Activated naive CD4-positive, alpha-beta T cell treated with anti-CD3 and anti-CD28 coated beads, Interleukin-2, amount 50 U/mL, for 24 hours (primary cell): ENCODE data around the gene KMT2D.

Experiments used
- H3K27ac Mint-ChIP-seq: one replicate; pipeline ENCODE4 v1.8.0; 2021; ENCODE audit warnings: mild to moderate bottlenecking, mixed read lengths
- H3K27me3 Mint-ChIP-seq: one replicate; pipeline ENCODE4 v1.8.0; 2021; ENCODE audit warnings: mixed read lengths
- H3K36me3 Mint-ChIP-seq: one replicate; pipeline ENCODE4 v1.8.0; 2021; ENCODE audit warnings: mixed read lengths
- H3K4me1 Mint-ChIP-seq: one replicate; pipeline ENCODE4 v1.8.0; 2021; ENCODE audit warnings: mixed read lengths
- H3K4me3 Mint-ChIP-seq: one replicate; pipeline ENCODE4 v1.8.0; 2021; ENCODE audit warnings: mild to moderate bottlenecking, mixed read lengths
- H3K9me3 Mint-ChIP-seq: one replicate; pipeline ENCODE4 v1.8.0; 2021; ENCODE audit warnings: mixed read lengths

KMT2D gene

GRCh38 chr12:49060237-49061156, at the start of gene KMT2D:
Gene KMT2D (minus strand): TSS chr12:49060794. CDS start chr12:49055324, 5,470 bp downstream.
- H3K9me3 Mint-ChIP-seq = no peaks in the 10 kb centered on the region
- no peaks in the 10 kb centered on the region for H3K27me3 Mint-ChIP-seq
- peak within 1 kb of the TSS; percentile 99 for H3K27ac Mint-ChIP-seq
- peak within 1 kb of the TSS; percentile 97 for H3K4me3 Mint-ChIP-seq
- peaks cover 5% of the 10 kb centered on the region for H3K36me3 Mint-ChIP-seq
- H3K4me1 Mint-ChIP-seq = peaks cover 50% of the 10 kb centered on the region

GRCh38 chr12:49109641-49110463, 49.3 kb upstream of the KMT2D start:
- H3K36me3 Mint-ChIP-seq = no peaks in the 10 kb centered on the region
- H3K27ac Mint-ChIP-seq = peak overlapping the region; percentile 89
- peaks cover 39% of the 10 kb centered on the region for H3K4me1 Mint-ChIP-seq
- H3K9me3 Mint-ChIP-seq = no peaks in the 10 kb centered on the region
- H3K4me3 Mint-ChIP-seq = peak overlapping the region; percentile 98
- H3K27me3 Mint-ChIP-seq = no peaks in the 10 kb centered on the region

GRCh38 chr12:49108958-49109404, 48.4 kb upstream of the KMT2D start:
- no peaks in the 10 kb centered on the region for H3K27me3 Mint-ChIP-seq
- H3K9me3 Mint-ChIP-seq = no peaks in the 10 kb centered on the region
- peaks cover 39% of the 10 kb centered on the region for H3K4me1 Mint-ChIP-seq
- peak overlapping the region; percentile 98 for H3K4me3 Mint-ChIP-seq
- H3K36me3 Mint-ChIP-seq = no peaks in the 10 kb centered on the region
- H3K27ac Mint-ChIP-seq = peak overlapping the region; percentile 89

- Mint-ChIP-seq H3K27ac (no peak overlapping the region), H3K9me3 (no peaks in the 10 kb centered on the region), H3K27me3 (no peaks in the 10 kb centered on the region), H3K36me3 (no peaks in the 10 kb centered on the region), H3K4me3 (no peak overlapping the region), H3K4me1 (peaks cover 32% of the 10 kb centered on the region)
Observed at GRCh38 chr12:49105504-49106084, 45.0 kb upstream of the KMT2D start.

- no peak overlapping the region for H3K4me3 Mint-ChIP-seq
- H3K4me1 Mint-ChIP-seq = peaks cover 27% of the 10 kb centered on the region
- H3K36me3 Mint-ChIP-seq = no peaks in the 10 kb centered on the region
- no peaks in the 10 kb centered on the region for H3K27me3 Mint-ChIP-seq
- H3K27ac Mint-ChIP-seq = peak overlapping the region; percentile 64
- H3K9me3 Mint-ChIP-seq = no peaks in the 10 kb centered on the region
Observed at GRCh38 chr12:49104822-49105221, 44.2 kb upstream of the KMT2D start.

- peaks cover 2% of the 10 kb centered on the region for H3K4me1 Mint-ChIP-seq
- no peak overlapping the region for H3K27ac Mint-ChIP-seq
- no peak overlapping the region for H3K4me3 Mint-ChIP-seq
- H3K9me3 Mint-ChIP-seq = no peaks in the 10 kb centered on the region
- no peaks in the 10 kb centered on the region for H3K27me3 Mint-ChIP-seq
- H3K36me3 Mint-ChIP-seq = peaks cover 3% of the 10 kb centered on the region
Observed at GRCh38 chr12:49100380-49100779, 39.8 kb upstream of the KMT2D start.

GRCh38 chr12:49098703-49099102, 38.1 kb upstream of the KMT2D start:
- H3K9me3 Mint-ChIP-seq = no peaks in the 10 kb centered on the region
- H3K27me3 Mint-ChIP-seq = peaks cover 7% of the 10 kb centered on the region
- no peak overlapping the region for H3K27ac Mint-ChIP-seq
- H3K4me3 Mint-ChIP-seq = no peak overlapping the region
- peaks cover 3% of the 10 kb centered on the region for H3K36me3 Mint-ChIP-seq
- peaks cover 12% of the 10 kb centered on the region for H3K4me1 Mint-ChIP-seq

GRCh38 chr12:49098035-49098451, 37.4 kb upstream of the KMT2D start:
- H3K4me1 Mint-ChIP-seq = peaks cover 16% of the 10 kb centered on the region
- peak overlapping the region; percentile 30 for H3K27ac Mint-ChIP-seq
- H3K4me3 Mint-ChIP-seq = no peak overlapping the region
- peaks cover 10% of the 10 kb centered on the region for H3K27me3 Mint-ChIP-seq
- H3K36me3 Mint-ChIP-seq = peaks cover 3% of the 10 kb centered on the region
- H3K9me3 Mint-ChIP-seq = no peaks in the 10 kb centered on the region

GRCh38 chr12:49097381-49097780, 36.8 kb upstream of the KMT2D start:
- Mint-ChIP-seq H3K9me3 (no peaks in the 10 kb centered on the region), H3K4me1 (peaks cover 19% of the 10 kb centered on the region), H3K27ac (no peak overlapping the region), H3K36me3 (peaks cover 3% of the 10 kb centered on the region), H3K4me3 (no peak overlapping the region), H3K27me3 (peaks cover 13% of the 10 kb centered on the region)

GRCh38 chr12:49094975-49095365, 34.4 kb upstream of the KMT2D start:
- peaks cover 30% of the 10 kb centered on the region for H3K27me3 Mint-ChIP-seq
- no peaks in the 10 kb centered on the region for H3K9me3 Mint-ChIP-seq
- H3K36me3 Mint-ChIP-seq = peaks cover 3% of the 10 kb centered on the region
- H3K27ac Mint-ChIP-seq = no peak overlapping the region
- peaks cover 36% of the 10 kb centered on the region for H3K4me1 Mint-ChIP-seq
- no peak overlapping the region for H3K4me3 Mint-ChIP-seq

- Mint-ChIP-seq H3K27ac (peak within 1 kb of the TSS; percentile 4), H3K9me3 (no peaks in the 10 kb centered on the region), H3K4me3 (peak within 1 kb of the TSS; percentile 19), H3K27me3 (peaks cover 30% of the 10 kb centered on the region), H3K4me1 (peaks cover 40% of the 10 kb centered on the region), H3K36me3 (peaks cover 3% of the 10 kb centered on the region)
Observed at GRCh38 chr12:49094160-49094974, 33.8 kb upstream of the KMT2D start, which contains the start of gene DHH. Gene DHH (minus strand): TSS chr12:49094801. CDS start chr12:49094512, 289 bp downstream.

GRCh38 chr12:49093792-49094159, 33.2 kb upstream of the KMT2D start:
- peak overlapping the region; percentile 4 for H3K27ac Mint-ChIP-seq

GRCh38 chr12:49092816-49093406, 32.3 kb upstream of the KMT2D start:
- peak overlapping the region; percentile 46 for H3K27ac Mint-ChIP-seq
- peaks cover 38% of the 10 kb centered on the region for H3K27me3 Mint-ChIP-seq
- H3K9me3 Mint-ChIP-seq = no peaks in the 10 kb centered on the region
- H3K36me3 Mint-ChIP-seq = peaks cover 3% of the 10 kb centered on the region
- H3K4me3 Mint-ChIP-seq = peak overlapping the region; percentile 30
- H3K4me1 Mint-ChIP-seq = peaks cover 47% of the 10 kb centered on the region

More at GRCh38 chr12:49093792-49094159, 33.2 kb upstream of the KMT2D start:
- Mint-ChIP-seq H3K9me3 (no peaks in the 10 kb centered on the region), H3K4me1 (peaks cover 40% of the 10 kb centered on the region), H3K36me3 (peaks cover 3% of the 10 kb centered on the region), H3K27me3 (peaks cover 33% of the 10 kb centered on the region), H3K4me3 (peak overlapping the region; percentile 19)

GRCh38 chr12:49092086-49092815, 31.7 kb upstream of the KMT2D start:
- Mint-ChIP-seq H3K4me3 (peak overlapping the region; percentile 42), H3K27me3 (peaks cover 38% of the 10 kb centered on the region), H3K27ac (peak overlapping the region; percentile 46), H3K36me3 (peaks cover 3% of the 10 kb centered on the region), H3K9me3 (no peaks in the 10 kb centered on the region), H3K4me1 (peaks cover 49% of the 10 kb centered on the region)
